Activated naive CD8-positive, alpha-beta T cell treated with anti-CD3 and anti-CD28 coated beads for 36 hours (primary cell): Measurements from ENCODE around the gene SLC22A23. TPM values are rescaled to one million over a fixed set of nuclear protein-coding genes. Genes with fewer than 3 reads are reported as not detected.

ENCODE experiments used
- DNase-seq: peaks from one replicate; pipeline ENCODE4 v3.0.0; 2021
- H3K27ac Mint-ChIP-seq: one replicate; pipeline ENCODE4 v1.8.0; 2022; ENCODE audit warnings: mild to moderate bottlenecking, moderate library complexity, mixed read lengths
- H3K27me3 Mint-ChIP-seq: one replicate; pipeline ENCODE4 v1.8.0; 2022; ENCODE audit warnings: mild to moderate bottlenecking, mixed read lengths
- H3K36me3 Mint-ChIP-seq: one replicate; pipeline ENCODE4 v1.8.0; 2021; ENCODE audit warnings: mild to moderate bottlenecking, mixed read lengths
- H3K4me1 Mint-ChIP-seq: one replicate; pipeline ENCODE4 v1.8.0; 2021; ENCODE audit warnings: mixed read lengths
- H3K4me3 Mint-ChIP-seq: one replicate; pipeline ENCODE4 v1.8.0; 2022; ENCODE audit warnings: mild to moderate bottlenecking, moderate library complexity, mixed read lengths
- H3K9me3 Mint-ChIP-seq: one replicate; pipeline ENCODE4 v1.8.0; 2022; ENCODE audit warnings: mixed read lengths
- total RNA-seq, 2 experiments: library from RNA; stranded (reverse); gene quantifications; one replicate each; pipeline ENCODE4 v1.2.3, GENCODE V29; 2021

Gene SLC22A23
- total RNA-seq, 2 experiments from 2014 or later, result 0.24 to 0.41 TPM

DNA sequence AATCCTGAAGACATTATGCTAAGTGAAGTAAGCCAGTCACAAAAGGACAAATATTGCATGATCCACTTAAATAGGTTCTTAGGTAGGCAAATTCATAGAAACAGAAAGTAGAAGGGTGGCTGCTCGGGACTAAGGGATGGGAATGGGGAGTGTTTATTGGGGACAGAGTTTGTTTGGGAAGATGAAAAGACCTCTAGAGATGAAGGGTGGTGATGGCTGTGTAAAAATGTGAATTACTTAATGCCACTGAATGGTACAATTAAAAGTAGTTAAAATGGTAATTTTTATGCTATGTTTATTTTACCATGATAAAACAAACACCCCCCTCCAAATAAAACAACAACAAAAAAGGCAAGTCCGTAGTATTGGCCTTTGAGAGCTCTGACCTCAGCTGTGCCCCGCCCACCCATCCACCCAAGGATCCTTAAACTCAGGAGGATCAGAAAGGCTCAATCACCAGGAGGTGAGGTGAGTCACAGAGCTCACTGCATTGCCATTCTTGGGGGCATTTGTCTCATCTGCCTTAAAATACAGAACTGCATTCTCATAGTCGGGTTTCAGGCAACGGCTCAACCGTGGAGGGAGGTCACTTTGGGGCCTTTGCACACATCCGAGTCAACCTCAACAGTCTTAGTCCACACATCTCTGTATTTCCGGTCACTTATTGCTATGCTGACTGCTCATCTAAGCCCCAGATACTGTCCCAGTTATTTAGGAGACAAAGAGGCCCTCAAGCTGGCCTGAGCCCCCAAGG lies 96.7 kb downstream of the SLC22A23 start:
- peaks cover 3% of the 10 kb centered on the region for H3K9me3 Mint-ChIP-seq

DNA sequence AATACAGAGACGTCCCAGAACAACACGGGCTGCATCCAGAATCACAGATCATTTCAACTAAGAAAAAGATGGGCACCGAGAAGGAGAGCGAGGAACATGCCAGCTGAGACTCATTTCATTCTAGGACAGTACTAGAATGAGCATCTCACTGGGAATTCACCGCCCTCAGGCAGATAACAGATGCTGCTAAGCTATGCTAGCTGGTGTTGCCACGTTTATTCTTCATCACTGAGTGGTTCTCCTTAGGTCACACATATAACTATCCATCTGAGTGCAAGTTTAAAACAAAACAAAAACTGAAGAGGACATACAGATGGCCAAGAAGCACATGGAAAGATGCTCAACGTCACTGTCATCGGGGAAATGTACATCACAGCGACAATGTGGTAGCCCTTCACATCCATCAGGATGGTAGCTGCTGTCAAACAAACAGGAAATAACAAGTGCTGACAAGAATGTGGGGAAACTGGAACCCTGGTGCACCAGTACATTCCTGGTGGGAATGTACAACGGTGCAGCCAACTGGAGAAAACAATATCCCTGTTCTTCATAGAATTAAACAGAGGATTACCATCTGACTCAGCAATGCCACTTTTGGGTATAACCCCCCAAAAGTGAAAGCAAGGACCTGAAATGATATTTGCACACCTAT lies 97.6 kb downstream of the SLC22A23 start:
- peaks cover 3% of the 10 kb centered on the region for H3K27me3 Mint-ChIP-seq
- DNase-seq, result no peak
- H3K36me3 Mint-ChIP-seq, result no peaks in the 10 kb centered on the region
- no peak overlapping the region for H3K4me3 Mint-ChIP-seq
- peaks cover 3% of the 10 kb centered on the region for H3K9me3 Mint-ChIP-seq
- H3K4me1 Mint-ChIP-seq, result peaks cover 19% of the 10 kb centered on the region
- no peak overlapping the region for H3K27ac Mint-ChIP-seq

More for the DNA sequence above, 96.7 kb downstream of the SLC22A23 start:
- no peak for DNase-seq
- Mint-ChIP-seq H3K27ac (no peak overlapping the region), H3K4me1 (peaks cover 13% of the 10 kb centered on the region), H3K4me3 (no peak overlapping the region), H3K27me3 (peaks cover 3% of the 10 kb centered on the region), H3K36me3 (no peaks in the 10 kb centered on the region)

DNA sequence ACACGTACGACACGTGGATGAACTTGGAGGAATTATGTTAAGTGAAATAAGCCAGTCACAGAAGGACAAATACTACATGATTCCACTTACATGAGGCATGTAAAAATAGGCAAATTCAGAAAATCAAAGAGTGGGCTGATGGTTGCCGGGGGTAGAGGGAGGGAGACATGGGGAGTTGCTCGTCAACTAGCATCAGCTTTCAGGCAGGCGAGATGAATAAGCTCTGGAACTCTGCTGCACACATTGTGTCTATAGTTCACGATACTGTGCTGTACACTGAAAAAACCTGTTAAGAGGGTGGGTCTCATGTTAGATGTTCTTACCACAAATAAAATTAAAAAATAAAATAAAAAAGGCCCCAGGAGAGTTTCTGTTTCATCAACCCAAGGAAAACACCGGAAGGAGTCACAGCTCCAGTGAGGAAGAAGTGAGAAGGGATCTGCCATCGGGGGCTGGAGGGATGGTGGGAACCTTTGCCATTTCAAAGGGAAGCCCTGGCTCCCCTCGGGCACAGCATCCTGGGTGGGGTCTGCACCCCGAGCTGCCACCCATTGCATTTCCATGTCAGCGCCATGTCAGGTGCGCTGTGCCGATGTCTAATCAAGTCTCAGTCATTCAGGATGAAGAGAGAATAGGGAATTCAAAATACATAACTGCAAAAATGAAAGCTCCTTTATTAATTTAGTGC lies 98.3 kb downstream of the SLC22A23 start:
- DNase-seq, result no peak
- peaks cover 3% of the 10 kb centered on the region for H3K9me3 Mint-ChIP-seq
- H3K36me3 Mint-ChIP-seq, result no peaks in the 10 kb centered on the region
- no peak overlapping the region for H3K27ac Mint-ChIP-seq
- H3K27me3 Mint-ChIP-seq, result peaks cover 3% of the 10 kb centered on the region
- no peak overlapping the region for H3K4me3 Mint-ChIP-seq
- H3K4me1 Mint-ChIP-seq, result peaks cover 19% of the 10 kb centered on the region

DNA sequence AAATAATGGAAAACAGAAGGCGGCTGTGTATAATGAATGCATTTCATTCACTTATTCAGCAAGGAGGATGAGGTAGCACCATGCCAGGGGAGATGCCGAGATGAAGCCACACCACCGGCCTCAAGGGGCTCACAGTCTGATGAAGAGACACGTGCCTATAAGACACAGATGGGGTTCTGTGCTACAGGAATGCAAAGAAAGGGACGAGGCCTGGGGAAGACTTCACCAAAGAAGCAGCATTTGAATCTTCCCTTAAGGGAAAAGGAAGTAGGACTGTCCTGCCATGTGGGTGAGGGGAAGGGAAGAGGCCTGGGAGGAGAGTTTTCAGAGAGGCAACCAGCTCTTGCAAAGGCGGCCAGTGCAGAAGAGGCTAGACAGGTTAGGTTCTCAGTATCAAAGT lies 99.2 kb downstream of the SLC22A23 start:
- Mint-ChIP-seq H3K9me3 (peaks cover 3% of the 10 kb centered on the region), H3K27me3 (peaks cover 3% of the 10 kb centered on the region), H3K27ac (no peak overlapping the region), H3K4me1 (peaks cover 19% of the 10 kb centered on the region), H3K4me3 (no peak overlapping the region), H3K36me3 (no peaks in the 10 kb centered on the region)
- DNase-seq, result no peak

DNA sequence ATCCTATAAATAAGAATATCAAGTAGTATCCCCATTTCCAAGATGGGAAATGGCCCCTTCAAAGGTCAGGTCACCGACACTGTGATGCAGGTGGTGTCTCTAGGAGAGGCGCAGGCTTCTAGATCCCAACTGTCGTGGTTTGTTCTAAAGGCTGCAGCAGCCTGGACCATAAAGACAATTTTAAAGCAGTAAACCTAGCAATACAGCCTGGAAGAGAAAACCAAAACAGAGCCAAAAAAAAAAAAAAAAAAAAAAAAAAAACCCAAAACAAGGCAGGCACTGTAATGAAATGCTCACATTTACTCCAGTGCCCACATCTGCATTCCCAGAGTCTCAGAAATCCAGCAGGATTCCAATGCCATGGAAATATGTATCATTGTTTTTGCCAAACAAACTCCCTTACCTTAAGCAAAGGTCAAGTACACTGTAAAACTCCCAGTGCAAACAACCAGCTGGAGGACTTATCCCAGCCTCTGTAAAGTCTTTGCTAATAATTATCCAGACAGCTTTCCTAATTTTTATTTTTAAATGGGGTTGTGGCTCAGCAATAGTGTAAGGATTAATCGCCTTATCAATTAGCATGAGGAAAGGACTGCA lies 99.9 kb downstream of the SLC22A23 start:
- H3K27ac Mint-ChIP-seq, result no peak overlapping the region

DNA sequence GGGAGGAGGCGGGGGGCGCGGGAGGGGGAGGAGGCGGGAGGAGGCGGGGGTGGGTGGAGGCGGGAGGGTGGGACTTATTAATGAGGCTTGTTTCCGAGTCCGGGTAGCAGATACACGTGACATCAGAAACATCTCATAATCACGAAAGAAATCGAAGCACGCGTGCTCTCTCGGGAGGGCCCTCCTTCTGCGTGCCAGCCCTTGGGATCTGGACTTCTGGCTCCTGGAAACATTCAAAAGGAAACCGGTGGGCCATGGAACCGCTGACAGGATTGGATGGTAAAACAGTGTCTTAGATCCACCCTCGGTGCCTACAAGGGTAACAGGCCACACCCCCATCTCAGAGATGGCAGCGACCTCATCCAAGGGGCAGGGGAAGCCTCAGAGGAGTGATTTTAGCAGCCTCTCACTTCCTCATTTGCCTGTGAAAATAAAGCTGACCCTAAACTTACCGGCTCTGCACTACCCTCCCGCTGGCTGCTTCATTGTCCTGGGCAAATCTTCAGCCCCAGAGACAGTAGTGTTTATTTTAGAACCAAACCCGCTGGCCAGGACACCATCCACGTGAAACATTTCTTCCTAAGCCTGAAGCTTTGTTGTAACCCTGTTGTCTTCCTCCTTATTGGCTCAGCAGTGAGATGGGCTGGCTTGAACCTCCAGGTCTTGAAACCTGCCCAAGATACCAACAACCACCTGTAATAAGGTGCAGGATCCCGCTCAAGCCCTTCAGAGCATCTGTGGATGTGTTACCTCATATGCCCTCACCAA lies 100.6 kb downstream of the SLC22A23 start:
- DNase-seq, result peak; percentile 26
- peak overlapping the region; percentile 62 for H3K4me3 Mint-ChIP-seq
- no peaks in the 10 kb centered on the region for H3K36me3 Mint-ChIP-seq
- peak overlapping the region; percentile 62 for H3K27ac Mint-ChIP-seq
- H3K4me1 Mint-ChIP-seq, result peaks cover 21% of the 10 kb centered on the region
- H3K27me3 Mint-ChIP-seq, result peaks cover 3% of the 10 kb centered on the region
- H3K9me3 Mint-ChIP-seq, result peaks cover 3% of the 10 kb centered on the region

More for the DNA sequence above, 99.9 kb downstream of the SLC22A23 start:
- peaks cover 19% of the 10 kb centered on the region for H3K4me1 Mint-ChIP-seq
- H3K27me3 Mint-ChIP-seq, result peaks cover 3% of the 10 kb centered on the region
- no peaks in the 10 kb centered on the region for H3K36me3 Mint-ChIP-seq
- H3K9me3 Mint-ChIP-seq, result peaks cover 3% of the 10 kb centered on the region
- DNase-seq, result no peak
- H3K4me3 Mint-ChIP-seq, result no peak overlapping the region

DNA sequence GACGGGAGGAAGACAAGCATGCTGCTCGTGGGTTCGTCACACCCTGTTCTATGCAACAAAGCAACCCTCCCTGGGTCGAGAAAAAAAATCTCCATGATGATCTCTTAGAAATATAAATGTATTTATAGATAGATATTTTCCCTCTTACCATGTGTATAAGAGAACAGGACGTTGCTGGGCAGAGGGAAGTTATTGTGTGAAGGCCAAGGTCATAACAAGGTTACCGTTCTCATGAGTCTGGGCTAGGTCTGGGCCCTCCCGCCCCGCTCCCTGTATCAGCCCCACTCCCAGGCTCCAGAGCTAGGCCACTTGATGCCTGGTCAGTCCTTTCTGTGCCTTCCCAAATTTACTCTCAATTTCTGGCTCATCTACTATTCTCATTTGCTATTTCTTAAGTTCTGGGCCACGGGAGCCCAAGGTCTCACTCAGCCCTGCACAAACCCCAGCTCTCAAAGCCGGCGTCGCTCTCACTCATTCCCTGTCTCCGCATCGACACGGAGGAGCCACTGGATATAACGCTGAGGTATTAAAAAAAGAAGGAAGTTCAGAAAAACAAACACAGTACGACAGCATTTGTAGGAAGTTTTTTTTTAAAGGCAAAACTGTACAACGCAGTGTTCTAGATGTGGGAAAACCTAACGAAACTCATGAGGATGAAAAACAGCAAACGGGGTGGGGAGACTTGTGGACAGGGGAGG lies 101.3 kb downstream of the SLC22A23 start:
- peak overlapping the region; percentile 68 for H3K4me3 Mint-ChIP-seq
- H3K4me1 Mint-ChIP-seq, result peaks cover 21% of the 10 kb centered on the region
- H3K27me3 Mint-ChIP-seq, result peaks cover 3% of the 10 kb centered on the region
- peak overlapping the region; percentile 65 for H3K27ac Mint-ChIP-seq
- H3K9me3 Mint-ChIP-seq, result peaks cover 3% of the 10 kb centered on the region
- no peaks in the 10 kb centered on the region for H3K36me3 Mint-ChIP-seq
- DNase-seq, result no peak

DNA sequence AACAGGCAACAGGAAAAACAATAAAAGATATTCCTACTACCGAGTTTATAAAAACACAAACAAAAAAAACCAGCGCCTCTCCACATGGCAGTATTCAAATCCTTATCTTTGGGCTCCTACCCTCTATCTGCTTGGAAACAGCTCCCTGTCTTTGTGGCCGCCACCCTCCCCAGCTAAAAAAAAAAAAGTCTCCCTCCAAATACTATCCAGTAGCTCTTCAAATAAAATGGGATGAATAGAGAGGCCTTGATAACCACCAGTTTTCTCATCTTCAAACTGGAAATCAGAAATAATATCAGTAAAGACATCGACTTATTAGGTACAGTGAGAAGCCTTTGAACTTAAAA lies 101.9 kb downstream of the SLC22A23 start:
- Mint-ChIP-seq H3K36me3 (no peaks in the 10 kb centered on the region), H3K27ac (no peak overlapping the region), H3K9me3 (peaks cover 3% of the 10 kb centered on the region), H3K27me3 (peaks cover 3% of the 10 kb centered on the region), H3K4me1 (peaks cover 21% of the 10 kb centered on the region), H3K4me3 (no peak overlapping the region)
- no peak for DNase-seq

DNA sequence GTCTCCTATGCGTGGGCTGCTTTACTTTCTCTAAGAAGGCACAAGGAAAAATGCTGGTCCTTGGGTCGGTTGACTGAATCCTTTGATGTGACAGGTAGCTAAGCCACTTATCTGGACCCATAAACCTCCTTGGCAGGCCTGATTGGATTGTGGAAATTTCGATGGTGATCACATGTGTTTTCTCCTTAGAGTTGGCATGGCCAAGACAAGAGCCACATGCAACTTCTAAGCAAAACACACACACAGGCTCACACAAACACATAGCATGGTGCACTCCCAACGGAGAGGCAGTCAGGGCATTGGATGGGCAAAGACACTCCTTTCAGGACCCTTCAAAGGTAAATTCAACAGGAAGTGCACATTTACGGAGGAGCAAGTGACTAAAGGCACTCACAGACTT lies 102.9 kb downstream of the SLC22A23 start:
- no peak for DNase-seq
- Mint-ChIP-seq H3K4me3 (no peak overlapping the region), H3K27me3 (peaks cover 3% of the 10 kb centered on the region), H3K36me3 (no peaks in the 10 kb centered on the region), H3K9me3 (peaks cover 3% of the 10 kb centered on the region), H3K27ac (no peak overlapping the region), H3K4me1 (peaks cover 21% of the 10 kb centered on the region)

DNA sequence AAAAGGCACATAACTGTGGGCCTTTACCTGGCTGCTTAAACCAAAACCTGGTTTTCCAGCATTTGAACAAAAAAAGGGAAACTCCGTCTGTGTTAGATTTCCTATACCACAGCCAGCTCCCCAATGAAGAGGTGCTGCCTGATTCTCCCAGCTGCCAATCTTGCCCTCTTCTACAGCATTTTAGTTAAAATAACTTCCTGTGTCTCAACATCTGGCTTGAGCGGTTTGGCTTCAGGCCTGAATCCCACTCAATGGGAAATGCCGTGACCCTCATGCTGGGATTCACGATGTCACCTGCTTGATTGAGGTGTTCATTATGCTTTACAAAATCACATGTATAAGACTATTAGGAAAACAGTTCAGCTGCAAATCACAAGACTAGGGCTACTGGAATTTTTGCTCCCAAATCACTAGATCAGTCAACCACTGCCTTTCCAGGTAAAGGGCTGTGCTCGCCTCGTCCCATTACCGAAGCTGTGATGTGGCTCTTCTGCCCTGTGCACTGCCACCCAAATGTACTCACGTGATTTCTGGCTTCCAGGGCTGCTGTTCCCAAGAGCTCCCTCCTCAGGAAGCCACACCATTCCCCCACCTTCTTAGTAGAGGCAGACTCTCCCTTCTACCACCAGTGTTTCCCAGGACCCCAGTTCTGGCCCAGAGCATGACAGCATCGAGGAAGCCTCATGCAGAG lies 103.5 kb downstream of the SLC22A23 start:
- no peak overlapping the region for H3K4me3 Mint-ChIP-seq
- H3K9me3 Mint-ChIP-seq, result peaks cover 3% of the 10 kb centered on the region
- H3K36me3 Mint-ChIP-seq, result no peaks in the 10 kb centered on the region
- DNase-seq, result no peak
- peaks cover 3% of the 10 kb centered on the region for H3K27me3 Mint-ChIP-seq
- no peak overlapping the region for H3K27ac Mint-ChIP-seq
- H3K4me1 Mint-ChIP-seq, result peaks cover 21% of the 10 kb centered on the region

DNA sequence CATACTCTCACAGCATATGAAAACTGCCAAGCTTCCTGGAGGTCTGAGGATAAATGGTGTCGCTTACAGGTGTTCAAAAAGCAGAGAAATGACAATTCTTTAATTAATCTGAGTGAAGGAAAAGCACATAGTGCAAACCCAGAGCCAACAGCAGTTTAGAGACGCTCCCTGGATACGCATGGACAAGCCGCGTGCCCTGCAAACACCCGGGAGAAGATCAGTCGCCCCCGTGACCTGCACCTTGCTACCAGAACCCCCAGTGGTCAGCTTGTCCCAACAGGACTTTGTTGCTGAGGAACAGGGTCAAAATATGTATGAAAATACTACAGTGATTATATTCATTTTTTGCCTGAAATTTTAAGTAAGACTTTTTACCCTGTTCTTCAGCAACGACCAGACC lies 104.2 kb downstream of the SLC22A23 start:
- Mint-ChIP-seq H3K4me3 (no peak overlapping the region), H3K27me3 (peaks cover 3% of the 10 kb centered on the region), H3K27ac (no peak overlapping the region), H3K36me3 (no peaks in the 10 kb centered on the region), H3K4me1 (peaks cover 21% of the 10 kb centered on the region), H3K9me3 (peaks cover 3% of the 10 kb centered on the region)
- no peak for DNase-seq

DNA sequence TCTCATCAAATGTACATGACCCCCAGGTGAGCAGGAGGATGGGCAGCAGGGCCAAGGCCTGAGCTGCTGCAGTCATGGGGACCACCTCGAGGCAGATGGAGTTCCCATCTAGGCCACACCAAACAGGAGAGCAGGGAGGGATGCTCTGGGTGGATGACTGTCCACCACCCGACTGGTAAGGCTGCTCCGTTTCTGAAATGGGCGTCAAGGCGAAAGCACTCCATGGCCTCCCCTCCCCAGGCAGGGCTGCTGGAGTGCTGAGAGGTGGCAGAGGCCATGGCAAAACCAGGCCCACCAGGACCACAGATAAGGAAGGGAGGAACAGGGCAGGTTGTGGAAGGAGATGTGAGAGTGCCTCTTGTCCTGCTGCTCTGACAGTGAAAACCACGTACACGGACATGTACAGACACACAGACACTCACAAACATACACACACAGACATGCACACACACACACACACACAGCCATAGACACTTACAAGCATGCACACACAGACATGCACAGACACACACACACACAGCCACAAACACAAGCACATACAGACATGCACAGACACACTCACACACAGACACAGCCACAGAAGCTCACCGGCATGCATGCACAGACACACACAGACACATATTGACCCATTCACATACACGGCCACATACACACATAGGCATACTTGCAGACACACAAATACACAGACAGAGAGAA lies 104.9 kb downstream of the SLC22A23 start:
- H3K9me3 Mint-ChIP-seq, result peaks cover 3% of the 10 kb centered on the region
- H3K27ac Mint-ChIP-seq, result no peak overlapping the region
- H3K36me3 Mint-ChIP-seq, result no peaks in the 10 kb centered on the region
- no peak overlapping the region for H3K4me3 Mint-ChIP-seq
- peaks cover 3% of the 10 kb centered on the region for H3K27me3 Mint-ChIP-seq
- H3K4me1 Mint-ChIP-seq, result peaks cover 21% of the 10 kb centered on the region
- DNase-seq, result no peak

DNA sequence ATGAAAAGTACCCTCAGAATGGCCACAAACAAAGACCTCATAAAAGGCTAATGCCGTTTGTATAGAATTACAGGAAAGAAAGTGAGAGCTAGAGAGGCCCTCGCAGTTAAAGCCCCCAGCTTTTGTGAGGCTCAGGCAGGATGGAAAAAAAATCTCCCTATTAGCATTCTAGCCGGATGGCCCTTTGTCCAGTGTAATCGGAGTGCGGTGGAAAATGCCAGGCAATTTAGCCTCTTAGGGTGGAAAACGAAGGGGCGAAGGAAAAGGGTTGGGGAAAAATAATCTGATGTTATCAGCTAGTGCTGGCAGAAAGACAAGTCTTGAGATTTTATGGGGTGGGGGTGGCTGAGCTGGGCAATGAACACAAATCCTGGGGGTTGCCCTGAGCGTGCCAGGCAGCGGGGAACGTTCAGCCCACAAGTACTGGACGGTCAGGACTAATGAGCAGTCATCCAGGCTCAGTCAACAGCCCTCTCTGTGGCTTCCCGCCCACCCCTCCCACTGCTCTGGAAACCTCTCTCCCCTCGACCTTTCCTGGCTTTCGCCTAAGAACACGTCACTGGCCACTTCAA lies 105.7 kb downstream of the SLC22A23 start:
- Mint-ChIP-seq H3K36me3 (no peaks in the 10 kb centered on the region), H3K27ac (no peak overlapping the region), H3K4me3 (no peak overlapping the region), H3K9me3 (peaks cover 3% of the 10 kb centered on the region), H3K27me3 (peaks cover 3% of the 10 kb centered on the region), H3K4me1 (peaks cover 15% of the 10 kb centered on the region)
- DNase-seq, result no peak
